Ureter (tissue), 1 donor: ENCODE measurements around the gene B4GALNT1. TPM values are rescaled to one million over a fixed set of nuclear protein-coding genes. Genes with fewer than 3 reads are reported as not detected.
"Not testable (repeated sequence)": the region's sequence is repeated elsewhere in the genome, so short reads cannot be mapped to it uniquely, and the experiment has no call there.

Experiments
- DNase-seq: peaks from one replicate; pipeline ENCODE4 v3.0.0-alpha.2; 2020; ENCODE audit warnings: low spot score
- total RNA-seq: library from RNA; stranded (reverse); gene quantifications from one replicate; pipeline ENCODE4 v1.2.4, GENCODE V29; 2023
- donor health status: DM: yes; HTN: yes; CAD: no.

B4GALNT1 gene
- 3.3 TPM for total RNA-seq

DNA sequence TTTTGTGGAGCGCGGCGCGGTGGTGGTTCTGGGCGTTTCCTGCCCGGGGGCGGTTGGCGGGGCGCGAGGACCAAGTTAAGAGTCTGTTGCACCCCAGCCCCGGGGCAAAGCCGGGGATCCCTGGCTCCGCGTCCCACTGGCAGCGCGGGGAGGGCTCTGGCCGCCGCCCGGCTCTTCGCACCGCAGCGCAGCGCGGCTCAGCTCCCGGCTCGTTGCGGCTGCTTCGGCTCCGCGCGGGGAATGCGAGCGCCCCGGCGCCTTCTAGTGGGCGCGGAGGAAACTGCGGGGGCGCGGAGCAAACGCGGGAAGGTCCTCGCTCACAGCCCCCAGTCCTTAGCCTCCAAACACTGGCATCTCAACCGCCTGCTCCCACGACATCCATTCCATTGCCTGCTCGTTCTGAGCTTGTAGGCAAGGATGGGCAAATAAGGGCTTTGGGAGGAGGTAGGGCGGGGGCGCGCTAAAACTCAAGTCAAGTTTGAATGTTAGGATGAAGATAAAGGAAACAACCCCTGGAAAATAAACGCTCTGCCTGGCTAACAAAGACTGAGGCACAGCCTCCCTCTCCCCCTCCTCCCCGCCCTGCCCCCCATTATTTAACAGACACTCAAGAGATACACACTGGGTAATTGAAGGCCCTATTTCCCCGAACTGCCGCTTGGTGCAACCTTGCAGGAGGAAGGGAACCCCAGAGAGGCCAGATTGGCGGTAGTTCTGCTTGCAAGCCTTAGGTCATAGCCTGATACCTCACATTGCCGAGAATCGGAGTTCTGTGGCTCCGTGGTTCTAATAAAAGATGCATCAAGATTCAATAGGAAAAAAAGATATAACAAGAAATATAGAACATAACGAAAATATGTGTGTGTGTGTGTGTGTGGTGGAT is at the start of gene B4GALNT1:
B4GALNT1 (minus strand) TSS at position 244 of the 883 bp plus-strand sequence. CDS start 1,069 bp downstream, outside the sequence.
- peak; percentile 41 for DNase-seq

GRCh38 chr12:57679697-57680096 is 46.7 kb upstream of the B4GALNT1 start:
- DNase-seq = no peak

GRCh38 chr12:57677947-57678346 is 44.9 kb upstream of the B4GALNT1 start:
- DNase-seq = not testable (repeated sequence)

DNA sequence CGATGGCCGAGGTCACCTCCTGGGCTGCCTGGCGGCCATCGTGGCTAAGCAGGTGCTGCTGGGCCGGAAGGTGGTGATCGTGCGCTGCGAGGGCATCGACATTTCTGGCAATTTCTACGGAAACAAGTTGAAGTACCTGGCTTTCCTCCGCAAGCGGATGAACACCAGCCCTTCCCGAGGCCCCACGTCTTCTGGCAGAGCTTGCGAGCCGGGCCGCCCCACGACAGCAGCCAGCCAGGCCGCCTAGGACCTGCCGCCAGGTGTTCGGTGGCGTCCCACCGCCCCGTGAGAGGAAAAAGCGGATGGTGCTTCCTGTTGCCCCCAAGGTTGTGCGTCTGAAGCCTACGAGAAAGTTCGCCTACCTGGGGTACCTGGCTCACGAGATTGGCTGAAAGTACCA is 41.7 kb upstream of the B4GALNT1 start:
- DNase-seq = no peak

GRCh38 chr12:57672801-57673200 is 39.8 kb upstream of the B4GALNT1 start:
- DNase-seq = no peak

DNA sequence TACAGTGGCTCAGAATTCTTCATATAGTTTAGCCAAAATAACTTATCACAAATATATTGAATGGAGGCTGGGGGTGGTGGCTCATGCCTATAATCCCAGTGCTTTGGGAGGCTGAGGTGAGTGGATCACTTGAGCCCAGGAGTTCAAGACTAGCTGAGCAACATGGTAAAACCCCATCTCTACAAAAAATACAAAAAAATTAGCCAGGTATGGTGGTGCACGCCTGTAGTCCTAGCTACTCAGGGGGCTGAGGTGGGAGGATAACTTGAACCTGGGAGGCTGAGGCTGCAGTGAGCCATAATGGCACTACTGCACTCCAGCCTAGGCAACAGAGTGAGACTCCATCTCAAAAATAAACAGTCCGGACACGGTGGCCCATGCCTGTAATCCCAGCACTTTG is 38.8 kb upstream of the B4GALNT1 start:
- not testable (repeated sequence) for DNase-seq

- not testable (repeated sequence) for DNase-seq
These were observed 36.7 kb upstream of the B4GALNT1 start for GRCh38 chr12:57669691-57670090.

- no peak for DNase-seq
These were observed 33.9 kb upstream of the B4GALNT1 start for GRCh38 chr12:57666897-57667296.

DNA sequence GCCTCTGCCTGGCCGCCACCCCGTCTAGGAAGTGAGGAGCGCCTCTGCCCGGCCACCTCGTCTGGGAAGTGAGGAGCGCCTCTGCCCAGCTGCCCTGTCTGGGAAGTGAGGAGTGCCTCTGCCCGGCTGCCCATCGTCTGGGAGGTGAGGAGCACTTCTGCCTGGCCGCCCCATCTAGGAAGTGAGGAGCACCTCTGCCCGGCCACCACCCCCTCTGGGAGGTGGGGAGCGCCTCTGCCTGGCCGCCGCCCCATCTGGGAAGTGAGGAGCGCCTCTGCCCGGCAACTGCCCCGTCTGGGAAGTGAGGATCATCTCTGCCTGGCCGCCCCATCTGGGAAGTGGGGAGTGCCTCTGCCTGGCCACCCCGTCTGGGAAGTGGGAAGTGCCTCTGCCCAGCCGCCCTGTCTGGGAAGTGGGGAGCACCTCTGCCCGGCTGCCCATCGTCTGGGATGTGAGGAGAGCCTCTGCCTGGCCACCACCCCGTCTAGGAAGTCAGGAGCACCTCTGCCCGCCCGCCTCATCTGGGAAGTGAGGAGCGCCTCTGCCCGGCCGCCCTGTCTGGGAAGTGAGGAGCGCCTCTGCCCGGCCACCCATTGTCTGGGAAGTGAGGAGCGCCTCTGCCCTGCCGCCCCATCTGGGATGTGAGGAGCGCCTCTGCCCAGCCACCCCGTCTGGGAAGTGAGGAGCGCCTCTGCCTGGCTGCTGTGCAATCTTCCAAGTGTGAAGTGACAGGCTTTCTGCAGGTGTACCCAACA is 32.2 kb upstream of the B4GALNT1 start:
- DNase-seq = not testable (repeated sequence)

- DNase-seq = no peak
These were observed 28.4 kb upstream of the B4GALNT1 start for GRCh38 chr12:57661376-57661775.

GRCh38 chr12:57658890-57659289 is 25.9 kb upstream of the B4GALNT1 start:
- no peak for DNase-seq

DNA sequence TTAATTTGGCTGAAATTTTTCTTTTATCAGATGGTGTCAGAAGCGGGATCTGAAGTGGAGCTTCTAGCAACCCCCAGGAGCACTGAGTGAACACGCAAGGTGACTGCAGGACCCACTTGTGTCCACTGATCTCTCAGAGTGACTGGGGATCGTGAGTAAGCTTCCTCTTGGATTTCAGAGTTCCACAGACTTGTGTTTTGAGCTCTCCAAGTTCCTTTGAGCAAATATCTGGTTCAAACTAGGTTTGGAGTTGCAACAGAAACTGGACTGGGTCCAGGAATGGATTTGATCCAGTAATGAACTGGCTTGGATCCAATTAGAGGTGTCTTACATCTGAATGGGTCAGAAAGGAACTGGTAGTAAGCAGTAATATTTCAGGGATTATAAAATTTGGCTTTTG is 24.7 kb upstream of the B4GALNT1 start:
- no peak for DNase-seq

GRCh38 chr12:57656408-57656807 is 23.4 kb upstream of the B4GALNT1 start:
- DNase-seq = not testable (repeated sequence)

DNA sequence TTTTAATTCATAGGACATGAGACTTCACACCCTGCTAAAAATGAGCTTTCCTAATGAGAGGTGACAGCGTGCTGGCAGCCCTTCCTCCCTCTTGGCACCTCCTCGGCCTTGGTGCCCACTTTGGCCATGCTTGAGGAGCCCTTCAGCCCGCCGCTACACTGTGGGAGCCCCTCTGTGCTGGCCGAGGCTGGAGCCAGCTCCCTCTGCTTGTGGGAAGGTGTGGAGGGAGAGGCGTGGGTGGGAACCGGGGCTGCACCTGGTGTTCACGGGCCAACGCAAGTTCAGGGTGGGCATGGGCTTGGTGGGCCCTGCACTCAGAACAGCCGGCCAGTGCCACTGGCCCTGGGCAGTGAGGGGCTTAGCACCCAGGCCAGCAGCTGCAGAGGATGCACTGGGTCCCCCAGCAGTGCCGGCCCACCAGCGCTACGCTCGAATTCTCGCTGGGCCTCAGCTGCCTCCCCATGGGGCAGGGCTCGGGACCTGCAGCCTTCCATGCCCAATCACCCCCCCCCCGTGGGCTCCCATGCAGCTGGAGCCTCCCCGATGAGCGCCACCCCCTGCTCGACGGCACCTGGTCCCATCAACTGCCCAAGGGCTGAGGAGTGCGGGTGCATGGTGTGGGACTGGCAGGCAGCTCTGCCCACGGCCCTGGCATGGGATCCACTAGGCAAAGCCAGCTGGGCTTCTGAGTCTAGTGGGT is 22.7 kb upstream of the B4GALNT1 start:
- no peak for DNase-seq

GRCh38 chr12:57654042-57654441 is 21.0 kb upstream of the B4GALNT1 start:
- no peak for DNase-seq

DNA sequence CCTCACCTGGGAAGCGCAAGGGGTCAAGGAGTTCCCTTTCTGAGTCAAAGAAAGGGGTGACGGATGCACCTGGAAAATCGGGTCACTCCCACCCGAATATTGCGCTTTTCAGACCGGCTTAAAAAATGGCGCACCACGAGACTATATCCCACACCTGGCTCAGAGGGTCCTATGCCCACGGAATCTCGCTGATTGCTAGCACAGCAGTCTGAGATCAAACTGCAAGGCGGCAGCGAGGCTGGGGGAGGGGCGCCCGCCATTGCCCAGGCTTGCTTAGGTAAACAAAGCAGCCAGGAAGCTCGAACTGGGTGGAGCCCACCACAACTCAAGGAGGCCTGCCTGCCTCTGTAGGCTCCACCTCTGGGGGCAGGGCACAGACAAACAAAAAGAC is 13.7 kb upstream of the B4GALNT1 start:
- DNase-seq = not testable (repeated sequence)

DNA sequence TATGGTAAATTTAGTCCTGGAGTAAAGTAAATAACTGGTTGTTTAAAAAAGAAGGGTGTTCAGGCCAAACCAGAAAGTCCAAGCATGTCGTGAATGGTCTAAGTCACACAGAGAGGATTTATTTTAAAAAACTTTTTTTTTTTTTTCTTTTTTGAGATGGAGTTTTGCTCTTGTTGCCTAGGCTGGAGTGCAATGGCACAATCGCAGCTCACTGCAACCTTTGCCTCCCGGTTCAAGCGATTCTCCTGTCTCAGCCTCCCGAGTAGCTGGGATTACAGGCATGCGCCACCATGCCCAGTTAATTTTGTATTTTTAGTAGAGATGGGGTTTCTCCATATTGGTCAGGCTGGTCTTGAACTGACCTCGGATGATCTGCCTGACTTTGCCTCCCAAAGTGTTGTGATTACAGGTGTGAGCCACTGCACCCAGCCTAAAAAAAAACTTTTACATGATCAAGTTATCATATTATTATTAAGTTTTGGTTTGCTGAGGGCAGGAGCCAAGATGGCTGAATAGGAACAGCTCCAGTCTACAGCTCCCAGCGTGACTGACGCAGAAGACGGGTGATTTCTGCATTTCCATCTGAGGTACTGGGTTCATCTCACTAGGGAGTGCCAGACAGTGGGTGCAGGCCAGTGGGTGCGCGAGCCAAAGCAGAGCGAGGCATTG is 13.1 kb upstream of the B4GALNT1 start:
- DNase-seq = not testable (repeated sequence)

- DNase-seq = no peak
These were observed 8.9 kb upstream of the B4GALNT1 start for GRCh38 chr12:57641699-57642442.

DNA sequence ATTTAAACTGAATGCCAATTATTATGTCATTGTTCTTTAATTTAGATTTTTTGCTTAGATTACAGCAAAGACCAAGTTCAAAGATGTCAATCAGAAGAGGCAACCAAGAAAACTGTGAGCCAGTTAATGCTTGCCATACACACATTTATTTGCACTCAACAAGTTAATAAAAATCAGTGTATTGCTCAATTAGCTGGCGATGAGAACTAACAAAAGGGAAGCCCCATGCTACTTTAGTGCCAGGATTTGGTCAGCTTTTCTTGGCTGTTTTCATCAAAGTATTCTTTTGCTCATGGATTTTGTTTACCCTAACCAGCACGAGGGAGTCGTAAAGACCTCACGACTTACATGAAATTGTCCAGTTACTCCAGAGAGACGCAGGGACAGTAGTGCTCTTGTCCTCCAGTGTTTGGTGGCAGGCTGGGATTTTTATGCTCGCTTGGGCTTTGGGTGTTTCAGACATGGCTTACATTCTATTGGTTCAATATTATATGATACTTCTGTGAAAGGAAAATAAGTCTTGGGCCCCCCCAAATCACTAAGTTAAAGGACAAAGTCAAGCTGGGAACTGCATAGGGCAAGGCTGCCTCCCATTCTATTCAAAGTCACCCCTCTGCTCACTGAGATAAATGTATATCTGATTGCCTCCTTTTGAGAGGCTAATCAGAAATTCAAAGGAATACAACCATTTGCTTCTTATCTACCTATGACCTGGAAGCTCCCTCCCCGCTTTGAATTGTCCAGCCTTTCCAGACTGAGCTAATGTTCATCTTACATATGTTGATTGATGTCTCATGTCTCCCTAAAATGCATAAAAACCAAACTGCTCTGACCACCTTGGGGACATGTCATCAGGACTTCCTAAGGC is 7.4 kb upstream of the B4GALNT1 start:
- no peak for DNase-seq

DNA sequence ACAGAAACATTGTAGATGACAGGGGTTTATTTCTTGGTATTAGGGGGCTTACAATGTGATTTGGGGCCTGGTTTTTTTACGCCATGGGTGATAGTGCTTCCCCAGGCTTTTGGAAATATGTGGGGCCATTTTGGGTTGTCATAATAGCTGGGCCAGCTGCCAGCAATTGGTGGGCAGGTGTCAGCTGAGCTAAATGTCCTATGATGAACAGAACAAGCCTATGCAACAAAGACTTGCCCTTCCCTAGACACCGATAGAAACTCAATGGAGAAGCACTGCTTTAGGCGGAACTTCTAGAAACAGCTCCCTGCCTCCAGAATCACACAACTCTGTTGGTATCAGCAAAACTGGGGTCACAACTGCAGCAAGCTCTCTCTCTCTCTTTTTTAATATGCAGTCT is 5.1 kb upstream of the B4GALNT1 start:
- DNase-seq = no peak
